ENCODE results near the gene ST6GALNAC3. TPM values are rescaled to one million over a fixed set of nuclear protein-coding genes. Genes with fewer than 3 reads are reported as not detected.

The ST6GALNAC3 gene
- total RNA-seq, 4 donors from 2014 or later: 2.8 to 3.5 (median 3.4) TPM

DNA sequence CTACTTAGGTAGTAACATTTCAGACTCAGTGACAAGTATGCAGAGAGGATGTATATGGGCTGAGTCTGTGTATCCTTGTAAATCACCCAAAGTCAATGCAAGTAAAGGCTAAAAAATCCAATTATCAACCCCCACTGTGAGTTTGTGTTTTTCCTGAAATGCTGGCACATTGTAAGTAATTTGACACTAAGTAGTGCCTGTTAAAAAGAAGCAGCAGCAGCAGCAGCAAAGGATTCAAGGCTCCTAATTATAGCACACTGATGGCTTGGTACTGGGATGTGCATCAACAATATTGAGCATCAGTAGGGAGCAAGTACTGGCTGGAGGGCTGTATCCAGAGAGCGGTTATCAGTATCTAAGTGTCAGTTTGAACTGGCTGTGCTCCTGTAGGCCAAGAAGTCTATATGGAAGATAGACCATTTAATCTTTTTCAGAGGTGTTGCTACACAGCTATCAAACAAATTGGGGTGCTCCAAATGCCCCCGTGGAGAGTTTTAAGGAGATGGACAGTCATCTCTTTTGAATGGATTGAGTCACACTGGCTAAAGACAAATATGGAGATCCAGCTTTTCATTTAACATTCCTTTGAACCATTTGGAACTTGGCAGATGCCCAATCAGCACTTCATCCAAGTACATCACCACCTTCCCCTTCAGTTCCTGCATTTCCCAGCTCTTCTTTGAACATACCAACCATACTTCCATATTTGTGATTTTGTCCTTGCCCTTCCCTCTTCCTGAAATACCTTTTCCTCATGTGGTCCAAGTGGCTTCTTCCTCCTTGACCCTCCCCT is 551.5 kb downstream of the ST6GALNAC3 start:
- TF ChIP-seq POLR2A (IDR thresholded peaks at IDR 0.05): no peak
- TF ChIP-seq, protein P1, sequence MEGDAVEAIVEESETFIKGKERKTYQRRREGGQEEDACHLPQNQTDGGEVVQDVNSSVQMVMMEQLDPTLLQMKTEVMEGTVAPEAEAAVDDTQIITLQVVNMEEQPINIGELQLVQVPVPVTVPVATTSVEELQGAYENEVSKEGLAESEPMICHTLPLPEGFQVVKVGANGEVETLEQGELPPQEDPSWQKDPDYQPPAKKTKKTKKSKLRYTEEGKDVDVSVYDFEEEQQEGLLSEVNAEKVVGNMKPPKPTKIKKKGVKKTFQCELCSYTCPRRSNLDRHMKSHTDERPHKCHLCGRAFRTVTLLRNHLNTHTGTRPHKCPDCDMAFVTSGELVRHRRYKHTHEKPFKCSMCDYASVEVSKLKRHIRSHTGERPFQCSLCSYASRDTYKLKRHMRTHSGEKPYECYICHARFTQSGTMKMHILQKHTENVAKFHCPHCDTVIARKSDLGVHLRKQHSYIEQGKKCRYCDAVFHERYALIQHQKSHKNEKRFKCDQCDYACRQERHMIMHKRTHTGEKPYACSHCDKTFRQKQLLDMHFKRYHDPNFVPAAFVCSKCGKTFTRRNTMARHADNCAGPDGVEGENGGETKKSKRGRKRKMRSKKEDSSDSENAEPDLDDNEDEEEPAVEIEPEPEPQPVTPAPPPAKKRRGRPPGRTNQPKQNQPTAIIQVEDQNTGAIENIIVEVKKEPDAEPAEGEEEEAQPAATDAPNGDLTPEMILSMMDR (IDR thresholded peaks at IDR 0.05): no peak
- DNase-seq: no peak
- H3K27ac ChIP-seq: no peak overlapping the region
- H3K9me3 ChIP-seq: no peaks in the 10 kb centered on the region
- no peaks in the 10 kb centered on the region for H3K36me3 ChIP-seq
- no peak overlapping the region for H3K4me3 ChIP-seq
- H3K4me1 ChIP-seq: no peaks in the 10 kb centered on the region
- H3K27me3 ChIP-seq: no peaks in the 10 kb centered on the region

DNA sequence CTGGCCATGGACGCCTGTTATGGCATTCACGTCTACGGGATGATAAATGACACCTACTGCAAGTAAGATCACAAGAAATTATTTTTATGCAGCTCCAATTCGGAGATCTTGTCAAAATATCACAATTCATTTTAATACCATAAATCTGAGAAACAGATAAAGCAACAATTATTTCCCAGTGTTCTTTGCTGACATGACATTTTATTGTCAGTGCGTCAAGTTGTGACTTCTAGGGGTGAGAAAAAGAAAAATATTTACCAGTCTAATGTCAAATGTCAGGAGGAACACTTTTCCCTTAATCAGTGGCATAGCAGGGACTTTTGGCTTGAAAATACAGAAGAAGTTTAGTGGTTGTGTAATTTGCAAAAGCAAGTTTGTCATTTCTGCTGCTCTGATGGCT is 553.0 kb downstream of the ST6GALNAC3 start:
- Histone ChIP-seq H3K9me3 (no peaks in the 10 kb centered on the region), H3K27ac (no peak overlapping the region), H3K36me3 (no peaks in the 10 kb centered on the region), H3K4me1 (no peaks in the 10 kb centered on the region), H3K4me3 (no peak overlapping the region), H3K27me3 (no peaks in the 10 kb centered on the region)
- DNase-seq: no peak
- TF ChIP-seq, protein P1 (IDR thresholded peaks at IDR 0.05): no peak
- TF ChIP-seq POLR2A (IDR thresholded peaks at IDR 0.05): no peak

GRCh38 chr1:76627901-76628300 is 553.4 kb downstream of the ST6GALNAC3 start:
- H3K4me3 ChIP-seq: no peak overlapping the region
- no peaks in the 10 kb centered on the region for H3K27me3 ChIP-seq
- H3K36me3 ChIP-seq: no peaks in the 10 kb centered on the region
- H3K9me3 ChIP-seq: no peaks in the 10 kb centered on the region
- H3K4me1 ChIP-seq: no peaks in the 10 kb centered on the region
- no peak overlapping the region for H3K27ac ChIP-seq
- no peak for TF ChIP-seq POLR2A (IDR thresholded peaks at IDR 0.05)
- TF ChIP-seq, protein P1 (IDR thresholded peaks at IDR 0.05): no peak
- DNase-seq: no peak

DNA sequence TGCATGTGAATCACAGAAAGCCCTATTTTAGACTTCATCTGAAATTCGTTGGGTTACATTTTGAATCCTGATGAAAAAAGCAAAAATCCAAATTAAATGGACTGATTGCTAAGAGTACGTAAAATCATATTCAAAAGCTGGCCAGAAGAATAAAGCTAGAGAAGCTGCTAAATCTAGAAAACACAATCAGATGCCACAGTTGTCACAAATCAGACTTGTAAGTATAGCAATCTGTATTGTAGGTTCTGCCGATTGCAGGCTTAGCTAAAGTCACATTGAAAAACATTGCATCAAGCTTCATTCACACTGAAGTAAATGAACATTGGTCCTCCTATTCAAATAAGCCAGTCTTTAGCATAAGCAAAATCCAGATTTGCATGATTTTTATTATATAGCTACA is 557.6 kb downstream of the ST6GALNAC3 start:
- TF ChIP-seq POLR2A (IDR thresholded peaks at IDR 0.05): no peak
- TF ChIP-seq, protein P1 (IDR thresholded peaks at IDR 0.05): no peak
- H3K4me1 ChIP-seq: no peaks in the 10 kb centered on the region
- no peak overlapping the region for H3K4me3 ChIP-seq
- no peak for DNase-seq
- no peaks in the 10 kb centered on the region for H3K9me3 ChIP-seq
- H3K27me3 ChIP-seq: no peaks in the 10 kb centered on the region
- H3K36me3 ChIP-seq: no peaks in the 10 kb centered on the region
- H3K27ac ChIP-seq: no peak overlapping the region

- Histone ChIP-seq H3K4me1 (no peaks in the 10 kb centered on the region), H3K36me3 (no peaks in the 10 kb centered on the region), H3K9me3 (no peaks in the 10 kb centered on the region), H3K4me3 (no peak overlapping the region), H3K27me3 (no peaks in the 10 kb centered on the region), H3K27ac (no peak overlapping the region)
- DNase-seq: no peak
- TF ChIP-seq POLR2A (IDR thresholded peaks at IDR 0.05): no peak
- TF ChIP-seq, protein P1 (IDR thresholded peaks at IDR 0.05): no peak
These were observed 561.2 kb downstream of the ST6GALNAC3 start for GRCh38 chr1:76635784-76636183.
